Esophagus muscularis mucosa (tissue), 4 donors: ENCODE results near the gene AGAP9.
"Not testable (repeated sequence)": the region's sequence is repeated elsewhere in the genome, so short reads cannot be mapped to it uniquely, and the experiment has no call there.

Experiments
- EP300 ChIP-seq: sonication (generic); formaldehyde crosslinking; IDR thresholded peaks from one replicate; pipeline ENCODE4 v1.6.1; 2017; ENCODE audit warnings: antibody characterized with exemption
- POLR2A ChIP-seq: fragments of 450-650 bp; IDR thresholded peaks from one replicate; pipeline ENCODE4 v1.6.1; 2017; ENCODE audit warnings: antibody characterized with exemption, moderate library complexity, mild to moderate bottlenecking, low read depth
- POLR2AphosphoS5 ChIP-seq, 2 donors: sonication (generic); formaldehyde crosslinking; IDR thresholded peaks; one replicate each; pipeline ENCODE4 v1.6.1; 2017; ENCODE audit warnings: antibody characterized with exemption in 2 of 2
- TF ChIP-seq, protein P1 (sequence below), 3 experiments: fragments of 200-600 bp in 2 of 3; fragments of 450-650 bp in 1 of 3; sonication (generic) in 2 of 3; IDR thresholded peaks; one replicate each; pipeline ENCODE4 v1.5.1; 2017 to 2019; ENCODE audit warnings: antibody characterized with exemption in 3 of 3, mild to moderate bottlenecking in 2 of 3, moderate library complexity in 1 of 3

DNA sequence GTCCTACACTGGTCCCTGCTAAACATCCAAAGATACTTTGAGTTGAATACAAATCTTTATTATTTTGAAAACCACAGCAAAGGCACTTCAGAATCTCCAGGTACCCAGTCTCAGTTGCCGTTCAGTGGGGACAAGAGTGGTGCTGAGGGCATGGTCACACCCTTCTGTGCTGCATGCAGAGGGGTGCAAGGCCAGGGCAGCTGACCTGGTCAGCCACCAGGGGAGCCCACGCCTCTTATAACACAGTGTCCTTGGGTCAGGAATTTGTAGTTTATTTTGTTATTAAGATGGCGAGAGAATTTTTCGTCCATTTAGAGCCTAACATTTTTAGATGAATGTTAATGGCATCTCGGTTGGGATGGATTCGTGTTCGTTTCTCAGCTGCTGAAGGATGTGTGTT is 55.5 kb downstream of the AGAP9 start:
- TF ChIP-seq, protein P1, sequence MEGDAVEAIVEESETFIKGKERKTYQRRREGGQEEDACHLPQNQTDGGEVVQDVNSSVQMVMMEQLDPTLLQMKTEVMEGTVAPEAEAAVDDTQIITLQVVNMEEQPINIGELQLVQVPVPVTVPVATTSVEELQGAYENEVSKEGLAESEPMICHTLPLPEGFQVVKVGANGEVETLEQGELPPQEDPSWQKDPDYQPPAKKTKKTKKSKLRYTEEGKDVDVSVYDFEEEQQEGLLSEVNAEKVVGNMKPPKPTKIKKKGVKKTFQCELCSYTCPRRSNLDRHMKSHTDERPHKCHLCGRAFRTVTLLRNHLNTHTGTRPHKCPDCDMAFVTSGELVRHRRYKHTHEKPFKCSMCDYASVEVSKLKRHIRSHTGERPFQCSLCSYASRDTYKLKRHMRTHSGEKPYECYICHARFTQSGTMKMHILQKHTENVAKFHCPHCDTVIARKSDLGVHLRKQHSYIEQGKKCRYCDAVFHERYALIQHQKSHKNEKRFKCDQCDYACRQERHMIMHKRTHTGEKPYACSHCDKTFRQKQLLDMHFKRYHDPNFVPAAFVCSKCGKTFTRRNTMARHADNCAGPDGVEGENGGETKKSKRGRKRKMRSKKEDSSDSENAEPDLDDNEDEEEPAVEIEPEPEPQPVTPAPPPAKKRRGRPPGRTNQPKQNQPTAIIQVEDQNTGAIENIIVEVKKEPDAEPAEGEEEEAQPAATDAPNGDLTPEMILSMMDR (IDR thresholded peaks at IDR 0.05) = not testable (repeated sequence)
- TF ChIP-seq POLR2AphosphoS5 (IDR thresholded peaks at IDR 0.05); POLR2A; EP300: not testable (repeated sequence)
